Purkinje cell (primary cell): ENCODE results near the gene C19orf53. TPM values are rescaled to one million over a fixed set of nuclear protein-coding genes. Genes with fewer than 3 reads are reported as not detected.

ENCODE experiments used
- polyA plus RNA-seq: library from polyadenylated mRNA; unstranded; fragments of >200 nt; fragmentation: Nextera tagmentation; gene quantifications from 2 replicates; pipeline ENCODE4 v1.2.1, GENCODE V29; 2014

The C19orf53 gene
- polyA plus RNA-seq = 364 and 396 TPM in 2 replicates

DNA sequence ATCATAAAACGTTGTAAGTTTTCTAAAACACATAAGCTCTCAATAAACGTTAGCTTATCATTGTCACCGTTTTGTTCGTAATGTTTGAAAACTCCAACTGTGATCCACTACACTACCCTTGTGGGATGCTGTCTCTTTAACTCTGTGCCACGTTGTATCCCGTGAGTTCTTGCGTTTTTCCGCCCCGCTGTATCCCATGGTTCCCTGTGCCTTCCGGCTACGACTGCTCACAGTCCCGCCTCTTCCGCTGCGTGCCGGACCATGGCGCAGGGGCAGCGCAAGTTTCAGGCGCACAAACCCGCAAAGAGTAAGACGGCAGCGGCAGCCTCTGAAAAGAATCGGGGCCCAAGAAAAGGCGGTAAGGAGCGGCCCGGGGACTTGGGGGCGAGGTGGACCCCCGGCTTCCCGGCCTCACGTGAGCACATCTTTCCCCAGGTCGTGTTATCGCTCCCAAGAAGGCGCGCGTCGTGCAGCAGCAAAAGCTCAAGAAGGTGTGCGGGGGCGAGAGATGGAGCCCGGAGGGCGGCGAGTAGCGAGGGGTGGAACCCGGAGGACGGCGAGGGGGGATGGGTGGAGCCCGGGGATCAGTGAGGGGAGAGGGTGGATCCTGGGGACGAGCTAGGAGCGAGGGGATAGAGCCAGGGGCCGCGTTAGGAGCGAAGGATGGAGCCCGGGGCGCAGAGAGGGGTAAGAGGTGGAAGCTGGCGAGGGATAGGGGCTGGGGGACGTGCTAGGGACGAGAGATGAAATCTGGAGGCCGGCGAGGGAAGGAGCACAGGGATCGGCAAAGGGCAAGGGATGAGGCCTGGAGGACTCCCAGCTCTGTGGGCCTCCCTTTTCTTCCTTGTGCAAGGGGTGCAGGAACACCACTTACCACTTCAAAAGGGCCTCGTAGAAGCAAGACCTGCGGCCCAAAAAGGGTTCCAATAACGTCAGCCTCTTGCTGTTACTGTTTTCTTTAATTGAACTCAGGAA is at the start of gene C19orf53:
TSS of gene C19orf53 (plus strand) at position 240 of the 975 bp plus-strand sequence. CDS start at position 262, 22 bp downstream.

DNA sequence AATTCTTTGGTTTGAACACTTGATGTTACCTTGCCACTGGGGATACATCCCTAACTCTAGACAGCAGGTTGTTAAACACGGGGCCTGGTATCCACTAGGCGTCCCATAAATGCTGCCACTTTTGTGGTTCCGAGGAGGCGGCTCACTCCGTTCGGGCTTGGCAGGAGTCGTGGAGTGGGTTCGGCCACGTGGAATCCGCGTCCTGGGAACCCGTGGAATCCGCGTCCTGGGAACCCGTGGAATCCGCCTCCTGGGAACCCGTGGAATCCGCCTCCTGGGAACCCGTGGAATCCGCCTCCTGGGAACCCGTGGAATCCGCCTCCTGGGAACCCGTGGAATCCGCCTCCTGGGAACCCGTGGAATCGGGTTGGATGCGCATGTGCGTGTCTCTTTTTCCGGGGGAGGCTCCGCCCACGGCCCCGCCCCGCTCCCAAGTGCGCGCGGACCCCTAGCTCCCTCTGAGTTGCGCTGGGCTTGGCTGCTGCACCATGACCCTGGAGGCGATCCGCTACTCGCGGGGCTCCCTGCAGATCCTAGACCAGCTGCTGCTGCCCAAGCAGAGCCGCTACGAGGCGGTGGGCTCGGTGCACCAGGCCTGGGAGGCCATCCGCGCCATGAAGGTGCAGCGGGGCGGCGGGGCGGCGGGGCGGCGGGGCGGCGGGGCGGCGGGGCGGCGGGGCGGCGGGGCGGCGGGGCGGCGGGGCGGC is 10.0 kb upstream of the C19orf53 start, which contains the start of gene MRI1:
TSS of gene MRI1 (plus strand) at position 422 of the 707 bp plus-strand sequence. CDS start at position 489, 67 bp downstream.

DNA sequence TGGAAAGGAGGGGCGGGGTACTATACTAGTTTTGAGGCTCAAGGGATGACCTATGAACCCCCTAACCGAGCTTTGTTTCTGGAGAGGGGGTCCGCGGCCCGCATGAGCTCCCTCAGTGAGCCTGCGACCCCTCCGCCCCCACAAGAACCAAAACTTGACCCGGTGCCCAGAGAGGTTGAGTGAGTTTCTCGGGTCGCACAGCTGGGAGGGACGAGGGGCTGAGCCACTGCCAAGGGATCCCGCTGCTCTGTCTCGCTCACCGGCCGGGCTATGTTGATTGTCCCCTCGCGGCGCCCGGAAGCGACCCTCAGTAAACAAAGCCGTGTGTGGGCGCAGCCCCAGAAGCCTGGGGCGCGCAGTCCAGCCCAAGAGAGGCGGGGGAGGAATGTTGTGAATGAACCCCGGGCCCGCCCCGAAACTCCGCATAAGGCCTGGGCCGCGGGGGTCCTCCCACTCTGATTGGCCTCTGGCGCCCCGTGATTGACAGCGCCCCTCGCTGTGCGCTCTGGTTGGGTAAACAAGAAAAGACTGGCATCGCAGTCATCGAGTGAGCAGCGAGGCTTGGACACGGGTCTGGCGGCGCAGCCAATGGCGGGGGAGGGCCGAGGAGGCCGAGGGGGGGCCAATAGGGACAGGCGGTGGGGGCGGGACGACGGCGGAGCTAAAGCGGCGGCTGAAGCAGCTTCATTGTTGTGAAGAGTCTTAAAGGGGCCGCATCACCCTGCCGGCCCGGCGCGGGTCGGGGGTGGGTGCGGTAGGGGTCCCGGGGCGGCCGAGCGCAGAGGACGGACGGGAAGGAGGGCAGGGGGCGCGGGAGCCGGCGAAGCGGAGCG is 20.7 kb downstream of the C19orf53 start, which contains the start of gene ZSWIM4:
TSS of gene ZSWIM4 (plus strand) at position 687 of the 833 bp plus-strand sequence. CDS start 206 bp downstream, outside the sequence.

Other genes starting within 250 kb of the C19orf53 start
- gene MRI1, start 9.9 kb upstream of the C19orf53 start, polyA plus RNA-seq = 0.34 and 0.66 TPM in 2 replicates
- 0.35 and 0.85 TPM in 2 replicates for gene ZSWIM4, start 21.0 kb downstream of the C19orf53 start, polyA plus RNA-seq
- gene NANOS3, start 102.7 kb downstream of the C19orf53 start, polyA plus RNA-seq = 2.2 TPM in 1 of 2 replicates, not detected in the other
- gene BRME1, start 131.7 kb downstream of the C19orf53 start, polyA plus RNA-seq = 0.20 TPM in 1 of 2 replicates, not detected in the other
- 1.1 and 3.0 TPM in 2 replicates for gene CC2D1A, start 131.7 kb downstream of the C19orf53 start, polyA plus RNA-seq
- gene PODNL1, start 164.0 kb downstream of the C19orf53 start, polyA plus RNA-seq = not detected in 2 replicates
- gene DCAF15, start 178.1 kb downstream of the C19orf53 start, polyA plus RNA-seq = 5.3 TPM in 1 of 2 replicates, not detected in the other
- gene RFX1, start 231.9 kb downstream of the C19orf53 start, polyA plus RNA-seq = 0.35 and 0.52 TPM in 2 replicates